SK-N-SH treated with all-trans-retinoic acid at 6 μM for 48 hours (cell line): ENCODE results near the gene VTA1.

Experiments used
- ATAC-seq: fragments of 200-7000 bp; cut with Tn5 transposase; 3 replicates; pipeline ENCODE4 v1.9.1; 2020; ENCODE audit warnings: mild to moderate bottlenecking, moderate library complexity
- ARNTL ChIP-seq: fragments of 450-650 bp; formaldehyde crosslinking; IDR thresholded peaks from 2 replicates; pipeline ENCODE4 v1.5.0; 2020; ENCODE audit warnings: low read depth, mild to moderate bottlenecking, moderate library complexity, borderline replicate concordance
- BACH2 ChIP-seq: fragments of 250-450 bp; sonication (Bioruptor Pico); IDR thresholded peaks from 2 replicates; pipeline ENCODE4 v1.9.0; 2021; ENCODE audit warnings: mild to moderate bottlenecking, borderline replicate concordance
- CSDC2 ChIP-seq: fragments of 250-450 bp; sonication (Bioruptor Pico); IDR thresholded peaks from 2 replicates; pipeline ENCODE4 v1.5.0; 2020; ENCODE audit warnings: mild to moderate bottlenecking, moderate library complexity
- ESRRG ChIP-seq: fragments of 250-450 bp; sonication (Bioruptor Pico); IDR thresholded peaks from 2 replicates; pipeline ENCODE4 v1.6.1; 2021; ENCODE audit warnings: mild to moderate bottlenecking
- GLIS3 ChIP-seq: fragments of 250-450 bp; sonication (Bioruptor Pico); IDR thresholded peaks from 2 replicates; pipeline ENCODE4 v1.5.0; 2020; ENCODE audit warnings: mild to moderate bottlenecking, moderate library complexity
- ISL1 ChIP-seq: fragments of 250-450 bp; sonication (Bioruptor Pico); IDR thresholded peaks from 2 replicates; pipeline ENCODE4 v2.1.2; 2022; ENCODE audit warnings: mild to moderate bottlenecking, moderate library complexity
- PPARA ChIP-seq: fragments of 250-450 bp; sonication (Bioruptor Pico); IDR thresholded peaks from 2 replicates; pipeline ENCODE4 v1.5.0; 2020; ENCODE audit warnings: mild to moderate bottlenecking, borderline replicate concordance
- RARB ChIP-seq: fragments of 250-450 bp; sonication (Bioruptor Pico); IDR thresholded peaks from 2 replicates; pipeline ENCODE4 v1.8.0; 2021; ENCODE audit warnings: mild to moderate bottlenecking, moderate library complexity
- SNAI2 ChIP-seq: fragments of 250-450 bp; sonication (Bioruptor Pico); IDR thresholded peaks from 2 replicates; pipeline ENCODE4 v1.5.0; 2020; ENCODE audit warnings: mild to moderate bottlenecking, moderate library complexity
- TCF4 ChIP-seq: fragments of 250-450 bp; sonication (Bioruptor Pico); IDR thresholded peaks from 2 replicates; pipeline ENCODE4 v1.8.0; 2021; ENCODE audit warnings: mild to moderate bottlenecking, moderate library complexity, borderline replicate concordance
- ZC3H10 ChIP-seq: fragments of 250-450 bp; sonication (Bioruptor Pico); IDR thresholded peaks from 2 replicates; pipeline ENCODE4 v1.5.1; 2021; ENCODE audit warnings: mild to moderate bottlenecking, moderate library complexity
- ZFP3 ChIP-seq: fragments of 250-450 bp; sonication (Bioruptor Pico); IDR thresholded peaks from 2 replicates; pipeline ENCODE4 v1.5.0; 2020; ENCODE audit warnings: mild to moderate bottlenecking, moderate library complexity
- ZFP30 ChIP-seq: fragments of 450-650 bp; formaldehyde crosslinking; IDR thresholded peaks from 2 replicates; pipeline ENCODE4 v1.5.0; 2022; ENCODE audit warnings: mild to moderate bottlenecking, moderate library complexity
- ZNF565 ChIP-seq: fragments of 450-650 bp; formaldehyde crosslinking; conservative IDR thresholded peaks from 2 replicates; pipeline ENCODE4 v1.5.0; 2020; ENCODE audit warnings: low read depth, mild to moderate bottlenecking, moderate library complexity
- ZNF70 ChIP-seq: fragments of 450-650 bp; formaldehyde crosslinking; IDR thresholded peaks from 2 replicates; pipeline ENCODE4 v1.5.0; 2020; ENCODE audit warnings: mild to moderate bottlenecking, moderate library complexity
- ZNF8 ChIP-seq: fragments of 450-650 bp; formaldehyde crosslinking; IDR thresholded peaks from 2 replicates; pipeline ENCODE4 v1.5.0; 2020; ENCODE audit warnings: mild to moderate bottlenecking, moderate library complexity
- TF ChIP-seq, protein P1 (sequence below): fragments of 250-450 bp; sonication (Bioruptor Pico); IDR thresholded peaks from 2 replicates; pipeline ENCODE4 v1.5.1; 2020; ENCODE audit warnings: low read depth, mild to moderate bottlenecking, moderate library complexity
- TF ChIP-seq, protein P2 (sequence below): fragments of 250-450 bp; sonication (Bioruptor Pico); IDR thresholded peaks from 2 replicates; pipeline ENCODE4 v1.5.1; 2021; ENCODE audit warnings: mild to moderate bottlenecking, moderate library complexity
- TF ChIP-seq, protein P3 (sequence below): fragments of 250-450 bp; sonication (Bioruptor Pico); IDR thresholded peaks from 2 replicates; pipeline ENCODE4 v1.8.0; 2020; ENCODE audit warnings: mild to moderate bottlenecking, moderate library complexity, borderline replicate concordance
- TF ChIP-seq, protein P4 (sequence below): fragments of 250-450 bp; sonication (Bioruptor Pico); IDR thresholded peaks from 2 replicates; pipeline ENCODE4 v1.5.0; 2020; ENCODE audit warnings: mild to moderate bottlenecking, moderate library complexity

Gene VTA1

DNA sequence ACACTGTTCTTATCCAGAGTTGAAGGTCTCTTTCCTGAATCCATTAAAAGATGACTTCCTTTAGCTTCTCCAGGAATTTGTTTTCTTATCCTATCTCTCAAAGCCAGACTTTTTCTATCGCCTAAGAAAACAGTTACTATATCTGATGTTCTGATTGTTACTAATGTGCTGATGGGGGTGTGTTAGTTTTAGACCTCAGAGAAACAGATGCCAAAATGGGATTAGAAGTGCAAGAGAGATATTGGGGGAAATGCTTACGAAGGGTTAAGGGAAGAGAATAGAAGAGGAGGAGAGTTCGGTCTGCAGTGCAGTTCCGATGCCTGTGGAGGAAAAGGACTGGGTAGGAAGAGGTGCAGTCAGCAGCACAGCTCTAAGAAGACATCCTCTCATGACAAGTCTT lies 119.0 kb downstream of the VTA1 start:
- ATAC-seq = no peak
- TF ChIP-seq, protein P1, sequence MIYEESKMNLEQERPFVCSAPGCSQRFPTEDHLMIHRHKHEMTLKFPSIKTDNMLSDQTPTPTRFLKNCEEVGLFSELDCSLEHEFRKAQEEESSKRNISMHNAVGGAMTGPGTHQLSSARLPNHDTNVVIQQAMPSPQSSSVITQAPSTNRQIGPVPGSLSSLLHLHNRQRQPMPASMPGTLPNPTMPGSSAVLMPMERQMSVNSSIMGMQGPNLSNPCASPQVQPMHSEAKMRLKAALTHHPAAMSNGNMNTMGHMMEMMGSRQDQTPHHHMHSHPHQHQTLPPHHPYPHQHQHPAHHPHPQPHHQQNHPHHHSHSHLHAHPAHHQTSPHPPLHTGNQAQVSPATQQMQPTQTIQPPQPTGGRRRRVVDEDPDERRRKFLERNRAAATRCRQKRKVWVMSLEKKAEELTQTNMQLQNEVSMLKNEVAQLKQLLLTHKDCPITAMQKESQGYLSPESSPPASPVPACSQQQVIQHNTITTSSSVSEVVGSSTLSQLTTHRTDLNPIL (CRISPR knock-in tag) = no peak
- TF ChIP-seq ARNTL = no peak
- TF ChIP-seq ISL1 (CRISPR knock-in tag) = no peak
- TF ChIP-seq, protein P2, sequence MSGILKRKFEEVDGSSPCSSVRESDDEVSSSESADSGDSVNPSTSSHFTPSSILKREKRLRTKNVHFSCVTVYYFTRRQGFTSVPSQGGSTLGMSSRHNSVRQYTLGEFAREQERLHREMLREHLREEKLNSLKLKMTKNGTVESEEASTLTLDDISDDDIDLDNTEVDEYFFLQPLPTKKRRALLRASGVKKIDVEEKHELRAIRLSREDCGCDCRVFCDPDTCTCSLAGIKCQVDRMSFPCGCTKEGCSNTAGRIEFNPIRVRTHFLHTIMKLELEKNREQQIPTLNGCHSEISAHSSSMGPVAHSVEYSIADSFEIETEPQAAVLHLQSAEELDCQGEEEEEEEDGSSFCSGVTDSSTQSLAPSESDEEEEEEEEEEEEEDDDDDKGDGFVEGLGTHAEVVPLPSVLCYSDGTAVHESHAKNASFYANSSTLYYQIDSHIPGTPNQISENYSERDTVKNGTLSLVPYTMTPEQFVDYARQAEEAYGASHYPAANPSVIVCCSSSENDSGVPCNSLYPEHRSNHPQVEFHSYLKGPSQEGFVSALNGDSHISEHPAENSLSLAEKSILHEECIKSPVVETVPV (CRISPR knock-in tag) = no peak
- TF ChIP-seq PPARA (CRISPR knock-in tag) = no peak
- TF ChIP-seq ZNF565 (CRISPR knock-in tag) = no peak
- no peak for TF ChIP-seq CSDC2 (CRISPR knock-in tag)
- no peak for TF ChIP-seq ZFP30 (CRISPR knock-in tag)
- TF ChIP-seq ESRRG (CRISPR knock-in tag) = no peak
- no peak for TF ChIP-seq RARB (CRISPR knock-in tag)
- TF ChIP-seq, protein P3, sequence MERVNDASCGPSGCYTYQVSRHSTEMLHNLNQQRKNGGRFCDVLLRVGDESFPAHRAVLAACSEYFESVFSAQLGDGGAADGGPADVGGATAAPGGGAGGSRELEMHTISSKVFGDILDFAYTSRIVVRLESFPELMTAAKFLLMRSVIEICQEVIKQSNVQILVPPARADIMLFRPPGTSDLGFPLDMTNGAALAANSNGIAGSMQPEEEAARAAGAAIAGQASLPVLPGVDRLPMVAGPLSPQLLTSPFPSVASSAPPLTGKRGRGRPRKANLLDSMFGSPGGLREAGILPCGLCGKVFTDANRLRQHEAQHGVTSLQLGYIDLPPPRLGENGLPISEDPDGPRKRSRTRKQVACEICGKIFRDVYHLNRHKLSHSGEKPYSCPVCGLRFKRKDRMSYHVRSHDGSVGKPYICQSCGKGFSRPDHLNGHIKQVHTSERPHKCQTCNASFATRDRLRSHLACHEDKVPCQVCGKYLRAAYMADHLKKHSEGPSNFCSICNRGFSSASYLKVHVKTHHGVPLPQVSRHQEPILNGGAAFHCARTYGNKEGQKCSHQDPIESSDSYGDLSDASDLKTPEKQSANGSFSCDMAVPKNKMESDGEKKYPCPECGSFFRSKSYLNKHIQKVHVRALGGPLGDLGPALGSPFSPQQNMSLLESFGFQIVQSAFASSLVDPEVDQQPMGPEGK (CRISPR knock-in tag) = no peak
- TF ChIP-seq TCF4 = no peak
- no peak for TF ChIP-seq ZC3H10 (CRISPR knock-in tag)

DNA sequence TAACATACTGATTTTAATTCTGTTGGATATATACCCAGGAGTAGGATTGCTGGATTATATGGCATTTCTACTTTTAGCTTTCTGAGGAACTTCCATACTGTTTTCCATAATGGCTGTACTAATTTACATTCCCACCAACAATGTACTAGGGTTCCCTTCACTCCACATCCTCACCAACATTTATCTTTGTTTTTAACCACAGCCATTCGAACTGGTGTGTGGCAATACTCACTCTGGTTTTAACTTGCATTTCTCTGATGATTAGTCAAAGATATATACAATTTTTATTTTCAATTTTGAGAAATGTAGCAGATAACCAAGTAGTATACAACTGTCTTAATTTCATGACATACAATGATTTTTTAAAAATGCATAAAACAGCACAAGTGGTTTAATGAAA lies 124.4 kb downstream of the VTA1 start:
- no peak for TF ChIP-seq PPARA (CRISPR knock-in tag)
- no peak for TF ChIP-seq ZNF8 (CRISPR knock-in tag)
- TF ChIP-seq, protein P1 (CRISPR knock-in tag) = no peak
- TF ChIP-seq GLIS3 = no peak
- TF ChIP-seq SNAI2 (CRISPR knock-in tag) = no peak
- TF ChIP-seq, protein P3 (CRISPR knock-in tag) = no peak
- TF ChIP-seq ZC3H10 (CRISPR knock-in tag) = no peak
- TF ChIP-seq, protein P4, sequence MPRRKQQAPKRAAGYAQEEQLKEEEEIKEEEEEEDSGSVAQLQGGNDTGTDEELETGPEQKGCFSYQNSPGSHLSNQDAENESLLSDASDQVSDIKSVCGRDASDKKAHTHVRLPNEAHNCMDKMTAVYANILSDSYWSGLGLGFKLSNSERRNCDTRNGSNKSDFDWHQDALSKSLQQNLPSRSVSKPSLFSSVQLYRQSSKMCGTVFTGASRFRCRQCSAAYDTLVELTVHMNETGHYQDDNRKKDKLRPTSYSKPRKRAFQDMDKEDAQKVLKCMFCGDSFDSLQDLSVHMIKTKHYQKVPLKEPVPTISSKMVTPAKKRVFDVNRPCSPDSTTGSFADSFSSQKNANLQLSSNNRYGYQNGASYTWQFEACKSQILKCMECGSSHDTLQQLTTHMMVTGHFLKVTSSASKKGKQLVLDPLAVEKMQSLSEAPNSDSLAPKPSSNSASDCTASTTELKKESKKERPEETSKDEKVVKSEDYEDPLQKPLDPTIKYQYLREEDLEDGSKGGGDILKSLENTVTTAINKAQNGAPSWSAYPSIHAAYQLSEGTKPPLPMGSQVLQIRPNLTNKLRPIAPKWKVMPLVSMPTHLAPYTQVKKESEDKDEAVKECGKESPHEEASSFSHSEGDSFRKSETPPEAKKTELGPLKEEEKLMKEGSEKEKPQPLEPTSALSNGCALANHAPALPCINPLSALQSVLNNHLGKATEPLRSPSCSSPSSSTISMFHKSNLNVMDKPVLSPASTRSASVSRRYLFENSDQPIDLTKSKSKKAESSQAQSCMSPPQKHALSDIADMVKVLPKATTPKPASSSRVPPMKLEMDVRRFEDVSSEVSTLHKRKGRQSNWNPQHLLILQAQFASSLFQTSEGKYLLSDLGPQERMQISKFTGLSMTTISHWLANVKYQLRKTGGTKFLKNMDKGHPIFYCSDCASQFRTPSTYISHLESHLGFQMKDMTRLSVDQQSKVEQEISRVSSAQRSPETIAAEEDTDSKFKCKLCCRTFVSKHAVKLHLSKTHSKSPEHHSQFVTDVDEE (CRISPR knock-in tag) = no peak
- no peak for TF ChIP-seq TCF4
- TF ChIP-seq CSDC2 (CRISPR knock-in tag) = no peak
- TF ChIP-seq, protein P2 (CRISPR knock-in tag) = no peak
- no peak for TF ChIP-seq ARNTL
- TF ChIP-seq ZNF565 (CRISPR knock-in tag) = no peak
- no peak for TF ChIP-seq ZFP30 (CRISPR knock-in tag)
- TF ChIP-seq ESRRG (CRISPR knock-in tag) = no peak
- no peak for TF ChIP-seq RARB (CRISPR knock-in tag)
- TF ChIP-seq BACH2 = no peak
- no peak for TF ChIP-seq ZNF70 (CRISPR knock-in tag)
- TF ChIP-seq ZFP3 = no peak
- no peak for ATAC-seq
